Stimulated activated CD4-positive, alpha-beta T cell treated with anti-CD3 and anti-CD28 coated beads, Interleukin-4, amount 100 ng/mL, for 4 hours (primary cell): Measurements from ENCODE around the gene TDRD3.

Experiments used
- DNase-seq, 2 experiments: peaks; one replicate each; pipeline ENCODE4 v3.0.0-alpha.2; 2020

Gene TDRD3

DNA sequence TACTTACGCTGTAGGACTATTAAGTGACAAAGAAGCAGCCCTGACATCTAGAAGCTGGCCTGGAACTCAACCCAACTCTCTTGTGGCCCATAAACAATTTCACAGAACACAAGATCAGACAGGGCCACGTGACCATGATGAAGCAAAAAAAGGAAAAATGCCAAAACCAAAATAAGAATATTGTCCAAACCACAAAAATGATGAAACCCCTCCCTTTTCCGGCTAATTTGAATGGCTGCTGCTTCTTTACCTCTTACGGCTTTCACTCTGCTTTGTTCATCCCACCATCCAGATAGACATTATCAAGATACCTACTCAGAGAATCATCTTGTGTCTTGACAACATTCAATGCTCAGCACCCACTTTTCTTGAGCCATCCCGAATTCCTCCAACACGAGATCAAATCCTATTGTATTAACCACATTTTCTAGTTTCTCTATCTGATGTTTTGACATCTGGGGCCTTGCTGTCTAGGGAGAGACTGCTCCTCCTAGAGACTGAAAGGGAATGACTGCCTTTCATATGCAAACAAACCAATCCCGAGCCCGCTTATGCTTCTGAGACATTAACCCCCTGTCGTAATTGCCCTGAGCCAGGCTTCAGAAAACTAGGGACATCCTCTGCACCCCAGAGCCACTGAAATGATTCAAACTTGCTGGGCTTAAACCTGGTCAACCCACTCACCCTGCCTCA, 186.3 kb downstream of the TDRD3 start:
- DNase-seq = no peak

DNA sequence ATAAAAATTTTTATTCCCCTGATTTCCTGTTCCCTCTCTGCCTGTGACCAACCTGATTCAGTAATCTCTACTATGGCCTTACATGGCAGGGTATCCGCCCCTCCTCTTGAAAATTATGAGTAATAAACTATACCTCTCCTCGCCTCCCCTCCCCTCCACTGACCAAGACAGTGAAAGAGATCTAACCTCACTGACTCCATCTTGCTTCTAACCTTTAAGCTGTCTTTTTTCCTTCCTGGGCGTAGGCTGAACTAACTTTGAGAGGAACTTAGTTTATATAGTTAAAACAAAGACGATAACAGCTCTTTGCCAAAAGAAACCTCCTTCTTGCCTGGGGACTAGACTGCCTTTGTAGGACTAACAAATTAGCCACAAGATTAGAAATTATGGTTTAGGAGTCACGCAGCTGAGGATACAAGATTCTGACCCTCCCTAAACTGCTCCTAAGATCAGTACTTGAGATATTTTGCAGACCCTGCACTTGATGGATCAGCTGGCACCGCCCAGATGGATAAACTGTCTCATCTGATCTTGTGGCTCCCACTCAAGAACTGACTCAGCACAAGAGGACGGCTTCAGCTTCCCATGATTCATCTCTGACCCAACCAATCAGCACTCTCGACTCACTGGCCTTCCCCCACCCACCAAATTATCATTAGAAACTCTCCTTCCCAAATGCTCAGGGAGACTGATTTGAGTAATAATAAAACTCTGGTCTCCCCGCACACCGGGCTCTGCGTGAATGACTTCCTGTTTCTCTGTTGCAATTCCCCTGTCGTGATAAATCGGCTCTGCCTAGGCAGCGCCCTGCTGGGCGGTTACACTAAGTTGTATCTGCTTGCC, 187.1 kb downstream of the TDRD3 start:
- no peak for DNase-seq

DNA sequence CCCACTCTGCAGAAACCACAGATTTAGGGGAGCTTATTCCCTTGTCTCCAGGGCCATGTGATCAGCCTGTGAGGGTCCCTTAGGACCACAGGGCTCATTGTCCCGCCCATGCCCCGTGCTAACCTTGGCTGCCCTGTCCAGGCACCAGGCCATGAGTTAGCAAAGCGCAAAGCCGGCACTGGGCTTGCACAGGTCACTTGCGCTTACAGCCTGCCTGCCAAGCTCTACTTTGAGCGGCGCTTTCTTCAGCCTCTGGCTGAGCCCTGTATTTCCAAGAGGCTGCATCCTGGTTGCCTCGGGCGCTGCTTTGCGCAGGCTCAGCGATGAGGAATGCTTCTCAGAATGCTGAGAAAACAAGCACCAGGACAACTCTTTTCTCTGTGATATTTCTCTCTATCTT, 188.0 kb downstream of the TDRD3 start:
- DNase-seq = no peak

DNA sequence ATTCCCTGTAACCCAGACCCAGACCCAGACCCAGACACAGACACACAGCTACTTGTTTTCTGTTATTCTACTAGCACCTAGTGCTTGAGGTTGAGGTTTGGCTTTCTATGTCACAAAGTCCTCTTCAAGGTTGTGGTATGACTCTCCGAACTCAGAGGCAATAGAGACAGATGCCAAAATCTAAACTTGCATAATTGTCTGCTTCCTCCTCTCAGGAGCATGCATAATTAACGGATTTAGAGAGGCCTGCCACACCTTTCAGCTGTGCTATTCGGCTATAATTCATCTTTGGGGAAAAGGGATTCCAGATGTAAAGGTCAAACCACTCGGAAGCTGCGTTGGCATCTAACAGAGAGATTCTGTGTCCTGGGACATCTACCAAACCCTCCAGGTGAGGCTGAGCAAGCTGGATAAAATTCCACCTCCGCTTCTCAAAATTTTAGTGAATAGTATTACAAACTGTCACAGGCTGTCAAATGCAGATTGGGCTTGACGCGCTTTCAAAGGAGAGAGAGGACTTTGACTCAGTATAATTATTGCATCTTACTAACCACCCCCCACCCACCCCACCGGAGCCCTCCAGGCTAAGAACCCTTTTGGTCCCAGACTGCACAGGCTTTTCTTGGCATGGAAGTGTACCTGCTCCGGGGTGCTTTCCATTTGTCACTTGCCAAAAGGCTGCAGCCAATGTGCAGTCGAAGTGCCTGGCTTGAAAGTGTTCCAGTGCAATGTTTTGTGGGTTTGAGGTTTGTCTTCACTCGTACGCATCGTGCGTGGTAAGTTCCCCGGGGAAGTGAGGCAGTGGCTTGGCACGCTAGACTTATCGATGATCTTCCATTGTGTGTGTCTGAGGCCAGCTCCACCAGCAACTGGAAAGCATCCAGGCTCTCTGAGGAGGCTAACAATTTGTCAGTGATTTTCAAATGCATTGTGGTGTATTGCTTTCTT, 194.1 kb downstream of the TDRD3 start:
- no peak for DNase-seq

DNA sequence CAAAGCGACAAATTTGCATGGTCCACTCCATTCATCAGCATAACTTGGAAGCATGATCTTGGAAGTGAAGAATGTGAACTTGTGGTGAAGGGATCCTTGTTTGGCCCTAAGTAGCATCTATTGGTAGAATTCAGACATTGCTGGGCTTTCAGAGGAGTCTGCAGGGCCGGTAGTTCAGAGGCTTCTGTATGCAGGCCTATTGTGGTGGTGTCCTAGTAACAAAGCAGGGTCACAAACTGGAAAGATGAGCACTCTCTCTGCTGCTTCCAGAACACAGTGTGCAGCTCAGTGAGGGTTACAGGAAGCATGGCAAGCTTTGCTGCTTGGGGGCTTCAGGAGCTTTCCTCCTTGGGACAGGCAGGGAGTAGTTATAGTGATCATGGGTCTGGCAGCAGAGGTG, 206.0 kb downstream of the TDRD3 start:
- no peak for DNase-seq

DNA sequence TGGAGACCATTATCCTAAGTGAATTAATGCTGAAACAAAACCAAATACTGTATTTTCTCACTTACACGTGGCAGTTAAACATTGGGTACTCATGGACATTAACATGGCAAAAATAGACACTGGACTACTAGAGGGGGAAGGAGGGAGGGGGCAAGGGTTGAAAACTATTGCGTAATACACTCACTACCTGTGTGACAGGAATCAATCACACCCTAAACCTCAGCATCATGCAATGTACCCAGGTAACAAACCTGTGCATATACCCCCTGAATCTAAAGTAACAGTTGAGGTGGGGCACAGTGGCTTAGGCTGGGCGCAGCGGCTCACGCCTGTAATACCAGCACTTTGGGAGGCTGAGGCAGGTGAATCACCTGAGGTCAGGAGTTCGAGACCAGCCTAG, 207.0 kb downstream of the TDRD3 start:
- DNase-seq = no peak

DNA sequence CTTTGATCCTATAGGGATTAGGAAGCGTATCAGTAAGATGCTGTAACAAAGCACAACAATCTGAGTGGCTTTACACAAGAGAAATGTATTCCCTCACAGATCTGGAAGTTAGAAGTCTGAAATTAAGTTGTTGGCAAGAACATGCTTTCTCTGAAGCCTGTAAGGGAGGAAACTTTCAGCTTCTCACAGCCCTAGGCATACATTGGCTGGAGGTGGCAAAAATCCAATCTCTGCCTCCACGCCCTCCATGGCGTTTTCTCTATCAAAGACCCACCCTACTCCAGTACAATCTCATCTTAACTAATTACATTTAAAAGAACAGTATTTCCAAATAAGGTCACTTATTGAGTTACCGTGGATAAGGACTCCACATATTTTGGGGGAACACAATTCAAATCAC, 211.9 kb downstream of the TDRD3 start:
- no peak for DNase-seq

DNA sequence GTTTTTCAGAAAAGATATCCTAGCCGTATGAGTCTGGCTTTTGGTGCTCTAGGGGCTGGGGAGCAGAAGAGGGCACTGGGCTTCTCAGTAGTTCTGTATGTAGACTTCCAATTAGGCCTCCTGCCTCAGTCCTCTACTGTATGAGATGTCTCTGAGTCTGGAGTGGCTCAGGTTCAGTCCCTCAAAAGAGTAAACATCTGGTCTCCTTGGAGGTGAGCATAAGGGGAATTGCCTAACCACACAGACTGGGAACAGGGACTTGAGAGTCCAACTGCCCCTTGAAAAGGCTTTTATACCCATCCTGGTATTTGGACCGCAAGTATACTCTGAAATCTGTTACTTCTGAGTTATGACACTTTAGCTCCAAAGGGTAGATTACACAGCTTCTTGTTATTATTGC, 214.5 kb downstream of the TDRD3 start:
- DNase-seq = no peak

DNA sequence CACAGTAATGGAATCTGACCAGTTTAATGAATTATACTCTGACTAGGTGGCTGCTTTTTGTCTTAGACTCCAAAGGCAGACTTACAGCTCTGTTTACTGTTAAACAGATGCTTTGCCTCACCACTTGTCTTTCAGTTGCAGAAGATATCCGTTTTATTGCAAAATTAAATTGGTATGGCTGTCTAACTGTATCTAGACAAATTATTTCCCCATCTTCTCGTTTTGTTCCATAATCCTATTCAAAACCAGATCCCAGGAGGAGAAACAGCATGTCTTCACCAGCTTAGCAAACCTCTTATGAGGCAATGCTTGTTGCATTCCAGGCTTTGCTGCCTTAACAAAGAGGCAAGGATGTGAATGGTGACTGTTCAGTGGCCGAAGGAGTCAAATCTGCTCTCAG, 215.6 kb downstream of the TDRD3 start:
- no peak for DNase-seq

DNA sequence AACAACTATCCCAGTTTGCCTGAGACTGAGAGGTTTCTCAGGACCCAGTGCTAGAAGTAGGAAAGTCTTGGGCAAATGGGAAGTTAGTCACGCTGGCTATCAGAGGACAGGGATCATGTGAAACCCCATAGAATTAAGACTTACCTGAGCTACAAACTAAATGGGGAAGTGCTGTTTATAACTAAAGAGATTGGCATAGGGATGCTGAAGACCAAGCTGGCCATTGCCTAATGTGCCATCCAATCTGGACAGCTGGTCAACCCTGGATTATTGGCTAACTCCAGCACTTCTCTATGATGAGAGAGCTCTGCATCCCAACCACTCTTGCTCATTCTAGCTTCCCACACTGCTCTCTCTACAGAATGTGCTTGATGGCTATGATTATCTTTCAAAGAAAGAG, 216.1 kb downstream of the TDRD3 start:
- no peak for DNase-seq

DNA sequence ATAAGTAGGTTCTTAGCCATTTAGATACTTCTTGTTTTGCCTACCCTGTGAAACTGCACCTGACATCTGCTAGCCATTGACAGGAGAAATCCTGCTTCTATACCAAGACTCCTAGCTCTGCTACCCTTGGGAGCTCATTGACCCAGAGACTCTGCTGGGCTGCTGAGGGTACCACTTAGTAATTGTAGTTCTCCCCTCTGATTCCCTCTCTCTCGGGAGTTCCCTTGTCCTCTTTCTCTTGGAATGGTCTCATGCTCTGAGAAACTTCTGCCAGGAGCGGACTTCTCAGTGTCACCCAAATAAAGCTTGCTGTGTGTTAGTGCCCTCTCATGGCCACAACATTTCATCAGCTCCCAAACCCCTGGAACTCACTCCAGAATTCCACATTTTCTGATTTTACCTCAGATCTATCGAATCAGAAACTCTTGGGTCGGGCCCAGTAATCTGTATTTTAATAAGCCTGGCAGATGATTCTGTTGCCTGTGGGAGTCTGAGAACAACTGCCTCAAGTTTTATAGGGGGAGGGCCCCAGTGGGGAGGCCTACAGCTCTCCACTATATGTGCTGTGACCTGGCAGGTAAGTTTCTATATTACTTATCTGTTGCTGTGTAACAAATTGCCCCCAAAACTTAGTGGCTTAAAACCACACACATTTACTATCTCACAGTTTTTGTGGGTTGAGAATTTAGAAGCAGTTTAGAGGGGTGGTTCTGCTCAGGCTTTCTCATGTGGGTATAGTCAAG, 221.1 kb downstream of the TDRD3 start:
- no peak for DNase-seq

DNA sequence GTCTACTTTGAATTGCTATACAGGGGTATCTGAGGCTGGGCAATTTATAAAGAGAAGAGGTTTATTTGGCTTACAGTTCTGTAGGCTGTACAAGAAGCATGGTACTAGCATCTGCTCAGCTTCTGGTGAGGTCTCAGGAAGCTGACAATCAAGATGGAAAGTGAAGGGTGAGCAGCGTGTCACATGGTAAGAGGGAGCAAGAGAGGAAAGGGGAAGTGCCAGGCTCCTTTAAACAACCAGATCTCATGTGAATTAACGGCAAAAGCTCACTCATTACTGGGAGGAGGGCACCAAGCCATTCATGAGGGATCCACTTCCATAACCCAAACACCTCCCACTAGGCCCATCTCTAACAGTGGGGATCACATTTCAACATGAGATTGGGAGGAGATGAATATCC, 222.4 kb downstream of the TDRD3 start:
- DNase-seq = no peak

DNA sequence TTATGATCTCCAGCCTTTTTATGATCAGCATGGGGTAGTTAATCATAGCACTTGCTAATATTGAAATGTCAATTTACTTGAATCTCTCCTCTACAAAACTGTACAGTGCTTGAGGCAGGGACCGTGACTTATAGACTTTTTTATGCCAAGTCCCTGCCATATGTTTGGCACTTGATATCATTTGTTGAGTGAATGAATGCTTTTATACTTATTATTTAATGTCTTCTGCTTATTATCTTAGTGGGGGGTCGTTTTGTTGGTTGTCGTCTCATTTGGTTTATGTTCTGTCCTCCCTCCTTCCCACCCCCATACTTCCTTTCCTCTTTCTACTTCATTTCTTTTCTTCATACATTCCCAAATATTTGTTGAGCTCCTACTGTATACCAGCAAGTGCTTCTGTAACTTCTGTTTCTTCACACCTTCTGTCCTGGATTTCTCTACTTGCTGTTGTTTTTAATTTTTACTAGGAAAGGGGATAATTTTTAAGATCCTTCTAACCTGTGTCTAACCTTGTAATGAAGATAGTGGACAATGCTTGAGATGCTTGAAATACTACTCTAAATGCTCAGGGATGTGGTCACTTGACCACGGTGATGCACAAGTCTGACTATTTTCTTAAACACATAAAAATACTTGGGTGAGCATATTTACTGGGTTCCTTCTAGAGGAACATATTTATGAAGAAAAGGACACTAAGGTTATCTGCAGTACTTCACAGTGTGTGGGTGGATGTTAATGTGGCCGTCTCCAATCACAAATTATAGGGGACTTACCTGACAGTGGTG, 223.8 kb downstream of the TDRD3 start:
- no peak for DNase-seq

DNA sequence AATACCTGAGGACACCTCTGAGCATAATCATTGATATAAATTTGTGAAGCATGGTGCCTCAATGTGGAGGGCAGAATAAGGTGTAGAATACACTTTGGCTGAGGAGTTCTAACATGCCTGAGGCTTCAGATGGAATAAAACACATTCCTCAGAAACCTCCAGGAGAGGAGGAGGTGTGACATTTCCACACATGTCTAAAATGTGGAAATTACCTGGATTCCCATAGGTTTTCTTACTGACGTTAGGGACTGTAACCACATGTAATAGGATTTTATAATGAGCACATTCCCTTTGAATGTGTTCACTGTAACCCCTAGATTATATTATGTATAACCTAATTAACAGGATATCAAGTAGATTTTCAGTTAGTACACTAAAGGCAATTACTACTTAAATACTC, 226.1 kb downstream of the TDRD3 start:
- DNase-seq = no peak
